IPS-NIHi7 (cell line): Measurements from ENCODE around the gene GSKIP.
"Not testable (repeated sequence)": the region's sequence is repeated elsewhere in the genome, so short reads cannot be mapped to it uniquely, and the experiment has no call there.

Source experiments
- DNase-seq: peaks from one replicate; pipeline ENCODE4 v3.0.0; 2012; ENCODE audit warnings: mixed read lengths; ENCODE audit errors: extremely low spot score

GSKIP gene, protein sequence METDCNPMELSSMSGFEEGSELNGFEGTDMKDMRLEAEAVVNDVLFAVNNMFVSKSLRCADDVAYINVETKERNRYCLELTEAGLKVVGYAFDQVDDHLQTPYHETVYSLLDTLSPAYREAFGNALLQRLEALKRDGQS

GRCh38 chr14:96362965-96363750 is at the start of gene GSKIP, which contains the start of gene ATG2B:
TSS of gene GSKIP (plus strand) at chr14:96363526. CDS start at chr14:96382248, 18,722 bp downstream.
TSS of gene ATG2B (minus strand) at chr14:96363341. CDS start at chr14:96362976, 365 bp downstream.
- peak; percentile 96 for DNase-seq

DNA sequence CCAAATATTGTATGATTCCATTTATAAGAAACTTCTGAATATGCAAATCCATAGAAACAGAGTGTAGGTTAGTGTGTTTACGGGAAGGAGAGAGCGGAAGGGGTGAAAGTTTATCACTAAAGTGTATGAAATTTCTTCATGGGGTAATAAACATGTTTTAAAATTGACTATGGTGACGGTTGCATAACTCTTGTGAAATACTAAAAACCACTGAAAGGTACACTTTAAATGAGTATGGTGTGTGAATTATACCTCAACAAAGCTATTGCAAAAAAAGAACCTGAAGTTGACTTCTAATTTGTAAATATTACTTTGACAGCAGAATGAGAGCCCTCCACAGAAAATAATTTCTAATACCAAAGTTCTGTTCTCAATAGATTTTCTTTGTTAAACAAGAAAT is 47.2 kb upstream of the GSKIP start:
- DNase-seq = no peak

DNA sequence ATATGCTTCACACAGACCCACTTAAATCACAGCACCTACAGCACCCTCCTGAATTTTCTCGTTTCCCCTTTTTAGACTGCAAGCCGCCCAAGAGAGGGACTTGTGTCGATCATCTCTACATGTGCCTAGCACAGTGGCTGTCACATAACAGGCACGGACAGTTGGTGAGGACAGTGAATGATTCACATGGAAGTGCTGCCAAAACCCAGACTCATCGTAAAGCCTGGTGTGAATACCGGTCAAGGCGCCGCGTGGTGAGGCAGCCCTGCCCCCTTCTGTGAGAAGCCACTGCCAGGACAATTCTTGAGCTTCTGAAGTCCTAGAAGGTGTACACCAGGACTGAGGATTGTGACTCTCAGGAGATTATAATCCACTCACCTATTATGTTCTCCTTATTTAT is 44.5 kb upstream of the GSKIP start:
- no peak for DNase-seq

DNA sequence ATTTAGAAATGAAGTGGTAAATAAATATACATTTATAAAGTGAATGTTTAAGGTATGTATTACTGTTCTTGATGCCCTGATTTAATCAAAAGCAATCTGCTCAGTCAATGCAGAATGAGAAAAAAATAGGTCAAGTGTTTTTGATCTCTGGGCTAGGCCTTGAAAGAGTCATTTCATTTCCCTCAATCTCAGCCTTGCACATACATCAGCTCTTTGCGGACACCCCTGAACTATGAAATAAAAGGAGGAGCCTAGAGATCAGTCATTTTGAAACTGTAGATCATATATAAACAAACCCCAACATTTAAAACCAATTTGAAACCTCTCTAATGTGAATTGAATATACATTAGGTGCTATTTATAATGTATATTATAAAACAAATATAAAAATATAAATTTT is 42.7 kb upstream of the GSKIP start:
- no peak for DNase-seq

- no peak for DNase-seq
These were observed 39.1 kb upstream of the GSKIP start for GRCh38 chr14:96324219-96324618.

DNA sequence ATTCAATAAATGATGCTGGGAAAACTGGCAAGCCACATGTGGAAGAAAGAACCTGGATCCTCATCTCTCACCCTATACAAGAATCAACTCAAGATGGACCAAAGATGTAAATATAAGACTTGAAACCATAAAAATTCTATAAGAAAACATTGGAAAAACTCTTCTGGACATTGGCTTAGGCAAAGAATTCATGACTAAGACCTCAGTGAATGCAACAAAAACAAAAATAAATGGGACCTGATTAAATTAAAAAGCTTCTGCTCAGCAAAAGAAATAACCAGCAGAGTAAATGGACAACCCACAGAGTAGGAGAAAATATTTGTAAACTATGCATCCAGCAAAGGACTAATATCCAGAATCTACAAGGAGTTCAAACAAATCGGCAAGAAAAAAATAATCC is 24.8 kb upstream of the GSKIP start:
- no peak for DNase-seq

DNA sequence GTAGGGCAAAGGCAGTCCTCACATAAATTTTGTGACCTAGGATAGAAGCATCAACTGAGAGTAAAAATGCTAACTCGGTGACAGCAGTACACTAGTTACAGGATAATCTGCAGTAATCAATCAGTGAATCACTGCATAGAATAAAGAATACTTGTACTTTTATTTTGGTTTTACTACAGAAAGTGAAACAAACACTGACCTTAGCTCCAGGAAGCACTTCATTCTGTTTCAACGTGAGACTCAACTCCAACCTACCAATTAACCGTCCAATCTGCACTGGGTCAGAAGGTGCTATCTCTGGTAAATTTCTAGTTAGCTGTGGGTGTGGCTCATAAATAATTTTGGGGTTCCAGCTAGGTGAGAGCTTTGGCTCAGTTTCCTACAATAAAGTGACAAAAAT is 22.0 kb upstream of the GSKIP start:
- no peak for DNase-seq

GRCh38 chr14:96345669-96346068 is 17.7 kb upstream of the GSKIP start:
- no peak for DNase-seq

DNA sequence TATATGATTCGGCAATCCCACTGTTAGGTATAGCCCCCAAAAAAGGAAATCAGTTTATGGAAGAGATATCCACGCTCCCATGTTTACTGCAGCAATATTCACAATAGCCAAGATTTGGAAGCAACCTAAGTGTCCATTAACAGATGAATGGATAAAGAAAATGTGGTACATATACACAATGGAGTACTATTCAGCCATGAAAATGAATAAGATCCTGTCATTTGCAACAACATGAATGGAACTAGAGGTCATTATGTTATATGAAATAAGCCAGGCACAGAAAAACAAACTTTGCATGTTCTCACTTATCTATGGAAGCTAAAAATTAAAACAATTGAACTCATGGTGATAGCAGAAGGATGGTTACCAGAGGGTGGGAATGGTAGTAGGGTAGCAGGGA is 15.4 kb upstream of the GSKIP start:
- not testable (repeated sequence) for DNase-seq

- peak; percentile 53 for DNase-seq
These were observed 13.8 kb upstream of the GSKIP start for GRCh38 chr14:96349286-96350075.

GRCh38 chr14:96351986-96352385 is 11.3 kb upstream of the GSKIP start:
- DNase-seq = no peak

DNA sequence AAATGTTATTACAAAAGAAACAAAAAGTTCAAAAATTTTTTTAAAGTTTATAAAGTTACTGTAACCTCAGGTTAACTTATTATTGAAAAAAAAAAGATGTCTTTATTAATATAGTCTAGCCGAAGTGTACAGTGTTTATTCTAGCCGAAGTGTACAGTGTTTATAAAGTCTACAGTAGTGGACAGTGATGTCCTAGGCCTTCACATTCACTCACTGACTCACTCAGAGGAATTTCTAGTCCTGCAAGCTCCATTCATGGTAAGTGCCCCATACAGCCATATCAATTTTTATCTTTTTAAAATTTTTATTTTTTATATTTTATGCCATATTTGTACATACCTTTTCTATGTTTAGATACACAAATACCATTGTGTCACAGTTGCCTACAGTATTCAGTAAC is 10.6 kb upstream of the GSKIP start:
- no peak for DNase-seq

DNA sequence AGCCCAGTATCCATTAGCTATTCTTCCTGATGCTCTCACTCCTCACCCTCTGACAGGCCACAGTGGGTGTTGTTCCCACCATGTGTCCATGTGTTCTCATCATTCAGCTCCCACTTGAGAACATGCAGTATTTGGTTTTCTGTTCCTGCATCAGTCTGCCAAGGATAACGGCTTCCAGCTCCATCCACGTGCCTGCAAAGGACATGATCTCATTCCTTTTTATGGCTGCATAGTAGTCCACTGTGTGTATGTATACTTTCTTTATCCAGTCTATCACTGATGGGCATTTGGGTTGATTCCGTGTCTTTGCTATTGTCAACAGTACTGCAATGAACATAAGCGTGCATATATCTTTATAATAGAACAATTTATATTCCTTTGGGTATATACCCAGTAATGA is 9.1 kb upstream of the GSKIP start:
- DNase-seq = no peak

DNA sequence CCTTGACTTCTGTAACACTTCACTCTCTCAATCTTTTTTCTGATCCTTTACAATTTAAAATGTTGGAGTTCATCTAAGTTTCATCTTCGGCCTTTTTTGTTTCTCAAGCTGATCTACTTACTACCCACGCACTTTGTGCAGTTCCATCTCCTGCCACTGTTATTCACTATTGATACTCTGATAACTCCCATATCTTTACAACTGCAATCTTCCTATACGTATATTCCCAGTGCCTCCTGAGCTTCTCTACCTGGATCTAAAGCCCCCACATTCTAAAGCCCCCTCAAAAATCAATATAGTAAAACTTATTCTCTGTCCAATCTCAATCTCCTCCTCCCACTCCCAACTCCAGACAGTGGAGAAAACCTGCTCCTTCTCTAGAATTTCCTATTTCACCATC is 6.1 kb upstream of the GSKIP start:
- DNase-seq = no peak

GRCh38 chr14:96359959-96360358 is 3.4 kb upstream of the GSKIP start:
- DNase-seq = no peak

DNA sequence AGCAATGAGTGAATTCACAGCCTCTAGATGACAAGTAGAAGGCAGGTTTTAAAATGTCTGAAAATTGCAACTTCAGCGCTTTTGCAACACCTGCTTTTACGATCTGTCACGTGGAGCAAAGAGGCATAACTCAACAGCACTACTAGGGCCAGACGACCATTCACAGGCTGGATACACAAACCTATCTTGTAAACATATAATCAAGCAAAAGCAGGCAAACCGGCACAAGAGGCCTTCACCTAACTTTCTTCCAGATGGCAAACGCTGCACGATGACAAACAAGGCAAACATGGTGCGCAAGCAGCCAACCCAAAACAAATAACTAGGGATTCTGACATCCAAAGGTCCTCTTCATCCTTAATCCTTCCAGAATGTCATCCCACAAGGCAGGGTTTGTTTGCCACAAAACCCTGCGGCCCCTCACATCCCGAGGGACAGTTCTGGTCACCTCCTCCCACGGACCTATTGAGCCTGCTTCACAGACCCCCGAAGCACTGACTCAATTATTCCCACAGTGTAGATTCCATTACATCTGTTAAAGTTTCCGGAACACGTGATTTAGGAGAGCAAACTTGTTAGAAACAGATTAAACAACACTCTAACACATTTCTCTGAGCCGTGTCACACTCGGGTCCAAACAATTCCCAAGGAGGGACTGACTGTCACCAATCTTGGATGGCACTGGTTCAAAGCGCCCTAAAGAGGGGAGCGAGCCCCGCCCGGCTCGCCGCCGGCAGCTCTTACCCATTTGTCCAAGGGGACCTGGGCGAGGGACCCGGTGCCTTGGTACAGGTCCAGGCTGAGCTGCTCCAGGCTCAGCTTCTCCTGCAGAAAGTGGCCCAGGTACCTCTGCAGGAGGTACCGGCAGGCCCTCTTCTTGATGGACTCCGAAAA is 1.0 kb upstream of the GSKIP start:
- no peak for DNase-seq

- DNase-seq = peak; percentile 47
These were observed 518 bp downstream of the GSKIP start for GRCh38 chr14:96363751-96364336.

- DNase-seq = no peak
These were observed 1.6 kb downstream of the GSKIP start for GRCh38 chr14:96364962-96365361.

GRCh38 chr14:96368534-96368933 is 5.2 kb downstream of the GSKIP start:
- no peak for DNase-seq

DNA sequence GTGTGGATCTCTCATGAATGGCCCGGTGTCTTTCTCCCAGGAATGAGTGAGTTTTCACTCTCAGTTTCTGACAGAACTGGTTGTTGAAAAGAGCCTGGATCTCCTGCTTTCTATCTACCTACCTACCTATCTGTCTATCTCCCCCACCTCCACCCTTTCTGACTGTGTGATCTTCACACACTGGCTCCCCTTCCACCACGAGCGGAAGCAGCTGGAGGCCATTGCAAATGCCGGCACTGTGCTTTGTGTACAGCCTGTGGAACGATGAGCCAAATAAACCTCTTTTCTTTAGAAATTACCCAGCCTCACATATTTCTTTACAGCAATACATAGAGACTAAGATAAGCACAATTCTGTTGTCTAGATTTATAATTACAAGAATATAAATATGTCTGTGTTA is 7.2 kb downstream of the GSKIP start:
- no peak for DNase-seq

- DNase-seq = no peak
These were observed 10.2 kb downstream of the GSKIP start for GRCh38 chr14:96373538-96373937.
